ENCODE data around the gene TTC7B.
A peak's percentile ranks its signal among the peaks of the same experiment; 100 is the strongest.

Gene TTC7B

GRCh38 chr14:90656973-90657372 lies 159.3 kb downstream of the TTC7B start:
- Histone ChIP-seq H3K9me3 (replicated peaks in 1 of 2; ENCODE audit: control insufficient read depth in 2 of 2, insufficient read depth in 1 of 2, low read depth in 1 of 2, low read length in 2 of 2) (no peaks in the 10 kb centered on the region), H2BK120ac (ENCODE audit: low read depth, low read length) (no peak overlapping the region), H2AK5ac (ENCODE audit: low read depth, low read length) (no peak overlapping the region), H2AFZ (ENCODE audit: low read length) (no peak overlapping the region), H3K18ac (ENCODE audit: low read length) (no peak overlapping the region), H3K36me3 (replicated peaks in 1 of 2; ENCODE audit: control insufficient read depth in 2 of 2, insufficient read depth in 2 of 2, low read length in 2 of 2) (peaks cover 0 to 26% of the 10 kb centered on the region in 2 donors), H2BK5ac (ENCODE audit: low read length) (no peak overlapping the region), H3K27ac (replicated peaks; ENCODE audit: low read length) (no peak overlapping the region), H3K79me1 (ENCODE audit: low read depth, low read length) (no peaks in the 10 kb centered on the region), H4K91ac (ENCODE audit: low read depth, low read length, poor library complexity) (no peak overlapping the region), H3K23ac (ENCODE audit: low read depth, low read length, poor library complexity) (no peak overlapping the region), H3K27me3 (ENCODE audit: control insufficient read depth in 3 of 3, insufficient read depth in 3 of 3, low read depth in 1 of 3, low read length in 3 of 3) (no peaks in the 10 kb centered on the region), H3K4me3 (ENCODE audit: low read length in 2 of 2) (no peak overlapping the region), H3K4ac (ENCODE audit: low read length) (no peak overlapping the region), H3K9ac (ENCODE audit: low read depth, low read length, poor library complexity) (no peak overlapping the region), H3K4me2 (ENCODE audit: insufficient read depth, low read length, poor library complexity, severe bottlenecking) (no peak overlapping the region), H2BK12ac (ENCODE audit: low read length) (no peak overlapping the region), H2BK15ac (ENCODE audit: low read length) (no peak overlapping the region), H3K4me1 (ENCODE audit: control insufficient read depth in 2 of 2, insufficient read depth in 1 of 2, low read depth in 1 of 2, low read length in 2 of 2) (peaks cover 2 to 18% of the 10 kb centered on the region in 2 donors), H4K8ac (ENCODE audit: low read depth, low read length) (no peak overlapping the region), H3K14ac (ENCODE audit: low read length) (no peak overlapping the region)
- no CpG with 5 or more reads among the region's 12 CpGs for WGBS, 2 donors (ENCODE audit: extremely low coverage in 2 of 2, insufficient read length in 2 of 2, insufficient replicate concordance in 1 of 2)
- no peak for DNase-seq (ENCODE audit: low spot score)

GRCh38 chr14:90655829-90656228 lies 160.4 kb downstream of the TTC7B start:
- H2BK12ac ChIP-seq (ENCODE audit: low read length) = no peak overlapping the region
- no peak overlapping the region for H3K4me2 ChIP-seq (ENCODE audit: insufficient read depth, low read length, poor library complexity, severe bottlenecking)
- no peaks in the 10 kb centered on the region for H3K9me3 ChIP-seq (replicated peaks in 1 of 2; ENCODE audit: control insufficient read depth in 2 of 2, insufficient read depth in 1 of 2, low read depth in 1 of 2, low read length in 2 of 2)
- H3K4me1 ChIP-seq (ENCODE audit: control insufficient read depth in 2 of 2, insufficient read depth in 1 of 2, low read depth in 1 of 2, low read length in 2 of 2) = peaks cover 9 to 14% of the 10 kb centered on the region in 2 donors
- H3K27ac ChIP-seq (replicated peaks; ENCODE audit: low read length) = no peak overlapping the region
- H3K36me3 ChIP-seq (replicated peaks in 1 of 2; ENCODE audit: control insufficient read depth in 2 of 2, insufficient read depth in 2 of 2, low read length in 2 of 2) = peaks cover 0 to 28% of the 10 kb centered on the region in 2 donors
- H3K23ac ChIP-seq (ENCODE audit: low read depth, low read length, poor library complexity) = no peak overlapping the region
- H3K18ac ChIP-seq (ENCODE audit: low read length) = no peak overlapping the region
- H3K27me3 ChIP-seq (ENCODE audit: control insufficient read depth in 3 of 3, insufficient read depth in 3 of 3, low read depth in 1 of 3, low read length in 3 of 3) = no peaks in the 10 kb centered on the region
- H3K4ac ChIP-seq (ENCODE audit: low read length) = no peak overlapping the region
- H2AFZ ChIP-seq (ENCODE audit: low read length) = no peak overlapping the region
- no peaks in the 10 kb centered on the region for H3K79me1 ChIP-seq (ENCODE audit: low read depth, low read length)
- no peak overlapping the region for H3K14ac ChIP-seq (ENCODE audit: low read length)
- H2BK15ac ChIP-seq (ENCODE audit: low read length) = no peak overlapping the region
- H2AK5ac ChIP-seq (ENCODE audit: low read depth, low read length) = no peak overlapping the region
- no peak overlapping the region for H4K8ac ChIP-seq (ENCODE audit: low read depth, low read length)
- no peak overlapping the region for H3K4me3 ChIP-seq (ENCODE audit: low read length in 2 of 2)
- no peak overlapping the region for H3K9ac ChIP-seq (ENCODE audit: low read depth, low read length, poor library complexity)
- WGBS, 2 donors (ENCODE audit: extremely low coverage in 2 of 2, insufficient read length in 2 of 2, insufficient replicate concordance in 1 of 2) = no CpG with 5 or more reads among the region's 4 CpGs
- H2BK5ac ChIP-seq (ENCODE audit: low read length) = no peak overlapping the region
- no peak for DNase-seq (ENCODE audit: low spot score)
- H4K91ac ChIP-seq (ENCODE audit: low read depth, low read length, poor library complexity) = no peak overlapping the region
- no peak overlapping the region for H2BK120ac ChIP-seq (ENCODE audit: low read depth, low read length)

- Histone ChIP-seq H3K4me3 (ENCODE audit: low read length in 2 of 2) (no peak overlapping the region), H4K8ac (ENCODE audit: low read depth, low read length) (no peak overlapping the region), H3K4ac (ENCODE audit: low read length) (no peak overlapping the region), H3K79me1 (ENCODE audit: low read depth, low read length) (no peaks in the 10 kb centered on the region), H2BK12ac (ENCODE audit: low read length) (no peak overlapping the region), H3K4me1 (ENCODE audit: control insufficient read depth in 2 of 2, insufficient read depth in 1 of 2, low read depth in 1 of 2, low read length in 2 of 2) (peaks cover 9 to 11% of the 10 kb centered on the region in 2 donors), H3K18ac (ENCODE audit: low read length) (peak overlapping the region; percentile 55), H2BK15ac (ENCODE audit: low read length) (no peak overlapping the region), H3K9ac (ENCODE audit: low read depth, low read length, poor library complexity) (no peak overlapping the region), H2AK5ac (ENCODE audit: low read depth, low read length) (no peak overlapping the region), H2BK5ac (ENCODE audit: low read length) (no peak overlapping the region), H3K27me3 (ENCODE audit: control insufficient read depth in 3 of 3, insufficient read depth in 3 of 3, low read depth in 1 of 3, low read length in 3 of 3) (no peaks in the 10 kb centered on the region), H3K27ac (replicated peaks; ENCODE audit: low read length) (no peak overlapping the region), H3K9me3 (replicated peaks in 1 of 2; ENCODE audit: control insufficient read depth in 2 of 2, insufficient read depth in 1 of 2, low read depth in 1 of 2, low read length in 2 of 2) (no peaks in the 10 kb centered on the region), H2AFZ (ENCODE audit: low read length) (no peak overlapping the region), H3K23ac (ENCODE audit: low read depth, low read length, poor library complexity) (peak overlapping the region; percentile 69), H4K91ac (ENCODE audit: low read depth, low read length, poor library complexity) (no peak overlapping the region), H3K14ac (ENCODE audit: low read length) (no peak overlapping the region), H2BK120ac (ENCODE audit: low read depth, low read length) (no peak overlapping the region), H3K36me3 (replicated peaks in 1 of 2; ENCODE audit: control insufficient read depth in 2 of 2, insufficient read depth in 2 of 2, low read length in 2 of 2) (peaks cover 3 to 34% of the 10 kb centered on the region in 2 donors), H3K4me2 (ENCODE audit: insufficient read depth, low read length, poor library complexity, severe bottlenecking) (no peak overlapping the region)
- DNase-seq (ENCODE audit: low spot score) = no peak
- no CpG with 5 or more reads among the region's 8 CpGs for WGBS, 2 donors (ENCODE audit: extremely low coverage in 2 of 2, insufficient read length in 2 of 2, insufficient replicate concordance in 1 of 2)
Observed at GRCh38 chr14:90654831-90655276, 161.4 kb downstream of the TTC7B start.

GRCh38 chr14:90652626-90653025 lies 163.6 kb downstream of the TTC7B start:
- Histone ChIP-seq H2BK5ac (ENCODE audit: low read length) (no peak overlapping the region), H3K14ac (ENCODE audit: low read length) (no peak overlapping the region), H4K91ac (ENCODE audit: low read depth, low read length, poor library complexity) (no peak overlapping the region), H3K27me3 (ENCODE audit: control insufficient read depth in 3 of 3, insufficient read depth in 3 of 3, low read depth in 1 of 3, low read length in 3 of 3) (no peaks in the 10 kb centered on the region), H3K36me3 (replicated peaks in 1 of 2; ENCODE audit: control insufficient read depth in 2 of 2, insufficient read depth in 2 of 2, low read length in 2 of 2) (peaks cover 3 to 34% of the 10 kb centered on the region in 2 donors), H2BK12ac (ENCODE audit: low read length) (no peak overlapping the region), H3K27ac (replicated peaks; ENCODE audit: low read length) (no peak overlapping the region), H4K8ac (ENCODE audit: low read depth, low read length) (no peak overlapping the region), H3K79me1 (ENCODE audit: low read depth, low read length) (no peaks in the 10 kb centered on the region), H2BK120ac (ENCODE audit: low read depth, low read length) (no peak overlapping the region), H3K18ac (ENCODE audit: low read length) (no peak overlapping the region), H2AFZ (ENCODE audit: low read length) (no peak overlapping the region), H3K4me1 (ENCODE audit: control insufficient read depth in 2 of 2, insufficient read depth in 1 of 2, low read depth in 1 of 2, low read length in 2 of 2) (peaks cover 9 to 11% of the 10 kb centered on the region in 2 donors), H3K4me3 (ENCODE audit: low read length in 2 of 2) (no peak overlapping the region), H3K9me3 (replicated peaks in 1 of 2; ENCODE audit: control insufficient read depth in 2 of 2, insufficient read depth in 1 of 2, low read depth in 1 of 2, low read length in 2 of 2) (no peaks in the 10 kb centered on the region), H3K9ac (ENCODE audit: low read depth, low read length, poor library complexity) (no peak overlapping the region), H2AK5ac (ENCODE audit: low read depth, low read length) (no peak overlapping the region), H3K4ac (ENCODE audit: low read length) (no peak overlapping the region), H3K4me2 (ENCODE audit: insufficient read depth, low read length, poor library complexity, severe bottlenecking) (no peak overlapping the region), H2BK15ac (ENCODE audit: low read length) (no peak overlapping the region), H3K23ac (ENCODE audit: low read depth, low read length, poor library complexity) (no peak overlapping the region)
- no peak for DNase-seq (ENCODE audit: low spot score)
- WGBS, 2 donors (ENCODE audit: extremely low coverage in 2 of 2, insufficient read length in 2 of 2, insufficient replicate concordance in 1 of 2) = no CpG with 5 or more reads among the region's 6 CpGs
